CD14-positive monocyte (primary cell): ENCODE results near the gene CDK5RAP2. TPM values are rescaled to one million over a fixed set of nuclear protein-coding genes. Genes with fewer than 3 reads are reported as not detected.

Experiments used
- DNase-seq, 3 donors: peaks; one replicate each; pipeline ENCODE4 v3.0.0-alpha.2; 2011 to 2022
- H2AFZ ChIP-seq: 2 replicates; pipeline ENCODE4 v1.6.0; 2012; ENCODE audit warnings: mild to moderate bottlenecking, low read depth, low read length, inconsistent platforms; ENCODE audit not compliant: insufficient read depth, poor library complexity, severe bottlenecking
- H3K27ac ChIP-seq, 2 donors: 1 replicate in 1 of 2; 2 replicates in 1 of 2; pipeline ENCODE4 v1.5.1; 2012 to 2013; ENCODE audit warnings: low read length in 2 of 2, control low read depth in 1 of 2, inconsistent platforms in 1 of 2, low read depth in 1 of 2, mild to moderate bottlenecking in 1 of 2
- H3K27me3 ChIP-seq, 2 donors: one replicate each; pipeline versions ENCODE4 v1.6.0 to v1.6.1; 2011 to 2013; ENCODE audit warnings: low read length in 2 of 2; ENCODE audit not compliant: control insufficient read depth in 2 of 2, insufficient read depth in 2 of 2
- H3K36me3 ChIP-seq, 2 donors: replicated peaks in 1 of 2; 1 replicate in 1 of 2; 2 replicates in 1 of 2; pipeline versions ENCODE4 v1.5.1 to v1.6.1; 2012 to 2013; ENCODE audit warnings: low read length in 2 of 2, control low read depth in 1 of 2, inconsistent platforms in 1 of 2, mild to moderate bottlenecking in 1 of 2; ENCODE audit not compliant: insufficient read depth in 2 of 2, control insufficient read depth in 1 of 2
- H3K4me1 ChIP-seq, 2 donors: 1 replicate in 1 of 2; 2 replicates in 1 of 2; pipeline versions ENCODE4 v1.5.1 to v1.6.1; 2012 to 2013; ENCODE audit warnings: low read length in 2 of 2, control low read depth in 1 of 2, inconsistent platforms in 1 of 2, mild to moderate bottlenecking in 1 of 2, moderate library complexity in 1 of 2; ENCODE audit not compliant: insufficient read depth in 2 of 2, control insufficient read depth in 1 of 2
- H3K4me2 ChIP-seq: replicated peaks from 2 replicates; pipeline ENCODE3; 2012; ENCODE audit warnings: low read length, moderate library complexity, mild to moderate bottlenecking; ENCODE audit not compliant: poor library complexity, severe bottlenecking; ENCODE audit errors: extremely low read depth
- H3K4me3 ChIP-seq, 3 experiments: fragments of 200-600 bp in 1 of 3; sonication (generic) in 1 of 3; replicated peaks in 1 of 3; 1 replicate in 2 of 3; 2 replicates in 1 of 3; pipeline ENCODE4 v1.5.1; 2011 to 2013; ENCODE audit warnings: low read length in 3 of 3, mild to moderate bottlenecking in 3 of 3, control low read depth in 2 of 3, low read depth in 2 of 3, inconsistent platforms in 1 of 3, moderate library complexity in 1 of 3
- H3K79me2 ChIP-seq: 2 replicates; pipeline ENCODE4 v1.6.0; 2012; ENCODE audit warnings: mild to moderate bottlenecking, control low read depth, inconsistent platforms, low read length, moderate library complexity; ENCODE audit not compliant: insufficient read depth
- H3K9ac ChIP-seq: 2 replicates; pipeline ENCODE4 v1.6.0; 2017; ENCODE audit warnings: low read length, mild to moderate bottlenecking; ENCODE audit not compliant: insufficient read depth, poor library complexity, severe bottlenecking
- H3K9me3 ChIP-seq, 2 donors: replicated peaks in 1 of 2; 1 replicate in 1 of 2; 2 replicates in 1 of 2; pipeline versions ENCODE4 v1.5.1 to v1.6.1; 2012 to 2013; ENCODE audit warnings: low read length in 2 of 2, control low read depth in 1 of 2; ENCODE audit not compliant: control insufficient read depth in 1 of 2, insufficient read depth in 1 of 2
- H4K20me1 ChIP-seq: 2 replicates; pipeline ENCODE4 v1.6.0; 2012; ENCODE audit warnings: mild to moderate bottlenecking, low read length, control low read depth, moderate library complexity; ENCODE audit not compliant: insufficient read depth
- H3K27ac Mint-ChIP-seq, 7 donors: one replicate each; pipeline ENCODE4 v1.8.0; 2020; ENCODE audit warnings: mild to moderate bottlenecking in 7 of 7, mixed read lengths in 7 of 7, moderate library complexity in 6 of 7, inconsistent platforms in 2 of 7
- H3K27me3 Mint-ChIP-seq, 3 donors: one replicate each; pipeline ENCODE4 v1.8.0; 2021 to 2022; ENCODE audit warnings: low read depth in 3 of 3, mild to moderate bottlenecking in 3 of 3, mixed read lengths in 3 of 3, moderate library complexity in 3 of 3, inconsistent platforms in 1 of 3
- H3K36me3 Mint-ChIP-seq, 2 donors: one replicate each; pipeline ENCODE4 v1.8.0; 2020; ENCODE audit warnings: mixed read lengths in 2 of 2, inconsistent platforms in 1 of 2, mild to moderate bottlenecking in 1 of 2
- H3K4me1 Mint-ChIP-seq: one replicate; pipeline ENCODE4 v1.8.0; 2020; ENCODE audit warnings: mild to moderate bottlenecking, mixed read lengths
- H3K4me3 Mint-ChIP-seq, 2 donors: one replicate each; pipeline ENCODE4 v1.8.0; 2020; ENCODE audit warnings: mild to moderate bottlenecking in 2 of 2, mixed read lengths in 2 of 2, moderate library complexity in 1 of 2
- H3K9me3 Mint-ChIP-seq, 7 donors: one replicate each; pipeline ENCODE4 v1.8.0; 2020 to 2022; ENCODE audit warnings: mixed read lengths in 7 of 7, mild to moderate bottlenecking in 6 of 7, moderate library complexity in 6 of 7, inconsistent platforms in 2 of 7
- WGBS: methylation state at CpG from one replicate; pipeline ENCODE4 v1.1.5; 2013; ENCODE audit warnings: missing lambda C conversion rate; ENCODE audit not compliant: insufficient coverage; 5-methylcytosine and 5-hydroxymethylcytosine counted together
- intact Hi-C, 2 donors: fragments of 100-400 bp; cut with micrococcal nuclease; formaldehyde crosslinking; loops; one replicate each; pipeline versions ENCODE4 v1.15.0 to v1.15.1; 2023
- polyA plus RNA-seq, 3 donors: library from polyadenylated mRNA; depleted of rRNA in 1 of 3; unstranded in 2 of 3; stranded (reverse) in 1 of 3; fragments of 300-500 nt in 2 of 3; fragments of >200 nt in 1 of 3; fragmentation: Illumina TruSeq in 2 of 3; gene quantifications; 1 replicate in 2 of 3; 2 replicates in 1 of 3; pipeline ENCODE4 v1.2.3, GENCODE V29; 2012 to 2021
- TF ChIP-seq, protein P1 (sequence below): fragments of 200-600 bp; IDR thresholded peaks from one replicate; pipeline ENCODE4 v1.8.0; 2022; ENCODE audit warnings: antibody characterized with exemption, mild to moderate bottlenecking

CDK5RAP2 gene
- polyA plus RNA-seq, 3 donors, result 2.0 to 13.7 (median 6.1) TPM

- Histone ChIP-seq H2AFZ (no peak overlapping the region), H3K9ac (peak overlapping the region; percentile 29), H3K4me1 (peaks cover 20 to 29% of the 10 kb centered on the region in 2 donors), H3K9me3 (no peaks in the 10 kb centered on the region), H3K4me3 (no peak overlapping the region), H3K79me2 (no peaks in the 10 kb centered on the region), H3K36me3 (peaks cover 11 to 55% of the 10 kb centered on the region in 2 donors), H3K27ac (peak overlapping the region; percentile 30 to 72), H4K20me1 (no peaks in the 10 kb centered on the region), H3K27me3 (no peaks in the 10 kb centered on the region), H3K4me2 (no peak overlapping the region)
- peak; percentile 53 to 79 (median 67) for DNase-seq
- Mint-ChIP-seq H3K9me3 (no peaks in the 10 kb centered on the region), H3K4me1 (peaks cover 29% of the 10 kb centered on the region), H3K27ac (peak overlapping the region in 6 of 7 donors; percentile 62 to 89 (median 84)), H3K27me3 (no peaks in the 10 kb centered on the region), H3K4me3 (no peak overlapping the region), H3K36me3 (peaks cover 39 to 42% of the 10 kb centered on the region in 2 donors)
- WGBS, result no CpG with 5 or more reads among the region's 2 CpGs
- intact Hi-C loops, result no loop called here
- TF ChIP-seq, protein P1, sequence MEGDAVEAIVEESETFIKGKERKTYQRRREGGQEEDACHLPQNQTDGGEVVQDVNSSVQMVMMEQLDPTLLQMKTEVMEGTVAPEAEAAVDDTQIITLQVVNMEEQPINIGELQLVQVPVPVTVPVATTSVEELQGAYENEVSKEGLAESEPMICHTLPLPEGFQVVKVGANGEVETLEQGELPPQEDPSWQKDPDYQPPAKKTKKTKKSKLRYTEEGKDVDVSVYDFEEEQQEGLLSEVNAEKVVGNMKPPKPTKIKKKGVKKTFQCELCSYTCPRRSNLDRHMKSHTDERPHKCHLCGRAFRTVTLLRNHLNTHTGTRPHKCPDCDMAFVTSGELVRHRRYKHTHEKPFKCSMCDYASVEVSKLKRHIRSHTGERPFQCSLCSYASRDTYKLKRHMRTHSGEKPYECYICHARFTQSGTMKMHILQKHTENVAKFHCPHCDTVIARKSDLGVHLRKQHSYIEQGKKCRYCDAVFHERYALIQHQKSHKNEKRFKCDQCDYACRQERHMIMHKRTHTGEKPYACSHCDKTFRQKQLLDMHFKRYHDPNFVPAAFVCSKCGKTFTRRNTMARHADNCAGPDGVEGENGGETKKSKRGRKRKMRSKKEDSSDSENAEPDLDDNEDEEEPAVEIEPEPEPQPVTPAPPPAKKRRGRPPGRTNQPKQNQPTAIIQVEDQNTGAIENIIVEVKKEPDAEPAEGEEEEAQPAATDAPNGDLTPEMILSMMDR, result no peak
Measured at GRCh38 chr9:120481846-120482245, 98.1 kb downstream of the CDK5RAP2 start.

GRCh38 chr9:120481248-120481647 lies 98.7 kb downstream of the CDK5RAP2 start:
- peak; percentile 12 to 56 (median 16) for DNase-seq
- peak overlapping the region in 6 of 7 donors; percentile 45 to 89 (median 84) for H3K27ac Mint-ChIP-seq
- Histone ChIP-seq H2AFZ (no peak overlapping the region), H3K4me2 (no peak overlapping the region), H3K4me3 (no peak overlapping the region), H3K27me3 (no peaks in the 10 kb centered on the region), H3K36me3 (peaks cover 5 to 55% of the 10 kb centered on the region in 2 donors), H3K79me2 (no peaks in the 10 kb centered on the region), H3K9ac (no peak overlapping the region), H3K9me3 (no peaks in the 10 kb centered on the region), H4K20me1 (no peaks in the 10 kb centered on the region), H3K27ac (peak overlapping the region in 1 of 2 donors; percentile 75), H3K4me1 (peaks cover 20 to 29% of the 10 kb centered on the region in 2 donors)
- peaks cover 39 to 40% of the 10 kb centered on the region in 2 donors for H3K36me3 Mint-ChIP-seq
- intact Hi-C loops, result no loop called here
- WGBS, result no CpG with 5 or more reads among the region's 1 CpG
- no peaks in the 10 kb centered on the region for H3K9me3 Mint-ChIP-seq
- peaks cover 29% of the 10 kb centered on the region for H3K4me1 Mint-ChIP-seq
- H3K4me3 Mint-ChIP-seq, result no peak overlapping the region
- TF ChIP-seq, protein P1, result no peak
- no peaks in the 10 kb centered on the region for H3K27me3 Mint-ChIP-seq
